GM21529 (cell line): ENCODE results near the gene RPS5.
"Not testable (repeated sequence)": the region's sequence is repeated elsewhere in the genome, so short reads cannot be mapped to it uniquely, and the experiment has no call there.

Source experiments
- ATAC-seq: cut with Tn5 transposase; IDR thresholded peaks from one replicate; pipeline ENCODE4 v1.9.1; 2021; ENCODE audit not compliant: unreplicated experiment

RPS5 gene

DNA sequence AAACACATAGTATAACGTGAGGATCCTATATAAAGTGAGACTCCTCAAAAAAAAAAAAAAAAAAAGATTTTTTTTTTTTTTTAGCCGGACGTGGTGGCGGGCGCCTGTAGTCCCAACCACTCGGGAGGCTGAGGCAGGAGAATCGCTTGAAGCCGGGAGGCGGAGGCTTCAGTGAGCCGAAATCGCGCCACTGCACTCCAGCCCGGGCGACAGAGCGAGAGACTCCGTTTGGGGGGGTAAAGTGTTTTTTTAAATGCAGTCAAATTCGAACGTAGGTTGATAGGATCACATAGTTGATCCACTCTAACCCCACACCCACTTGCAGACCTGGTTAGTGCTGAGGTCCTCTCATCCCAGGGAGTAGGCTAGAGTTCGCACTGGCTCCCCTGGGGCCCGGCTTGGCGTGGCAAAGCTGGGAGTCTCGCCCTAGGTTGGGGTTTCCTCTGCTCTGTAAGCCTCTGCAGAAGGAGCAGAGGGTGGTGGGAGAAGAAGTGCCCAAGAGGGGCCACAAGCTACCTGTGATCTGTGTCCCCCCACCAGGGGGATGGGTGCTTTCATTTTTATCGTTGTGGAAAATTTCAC is 14.9 kb downstream of the RPS5 start:
- no peak for ATAC-seq

DNA sequence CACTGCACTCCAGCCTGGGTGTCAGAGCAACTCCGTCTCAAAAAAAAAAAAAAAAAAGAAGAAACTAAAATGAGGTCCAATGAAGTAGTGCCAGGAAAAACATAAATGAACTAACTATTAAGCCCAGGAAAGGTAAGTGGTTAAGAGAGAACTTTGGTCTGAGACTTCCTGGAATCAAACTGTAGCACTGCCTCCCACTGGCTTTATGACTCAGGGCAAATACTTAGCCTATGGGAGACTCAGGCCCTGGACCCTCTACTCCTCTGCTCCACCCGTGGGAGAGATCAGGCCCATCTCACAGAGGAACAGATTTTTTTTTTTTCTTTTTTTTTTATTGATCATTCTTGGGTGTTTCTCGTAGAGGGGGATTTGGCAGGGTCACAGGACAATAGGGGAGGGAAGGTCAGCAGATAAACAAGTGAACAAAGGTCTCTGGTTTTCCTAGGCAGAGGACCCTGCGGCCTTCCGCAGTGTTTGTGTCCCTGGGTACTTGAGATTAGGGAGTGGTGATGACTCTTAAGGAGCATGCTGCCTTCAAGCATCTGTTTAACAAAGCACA is 16.9 kb downstream of the RPS5 start:
- ATAC-seq: not testable (repeated sequence)

DNA sequence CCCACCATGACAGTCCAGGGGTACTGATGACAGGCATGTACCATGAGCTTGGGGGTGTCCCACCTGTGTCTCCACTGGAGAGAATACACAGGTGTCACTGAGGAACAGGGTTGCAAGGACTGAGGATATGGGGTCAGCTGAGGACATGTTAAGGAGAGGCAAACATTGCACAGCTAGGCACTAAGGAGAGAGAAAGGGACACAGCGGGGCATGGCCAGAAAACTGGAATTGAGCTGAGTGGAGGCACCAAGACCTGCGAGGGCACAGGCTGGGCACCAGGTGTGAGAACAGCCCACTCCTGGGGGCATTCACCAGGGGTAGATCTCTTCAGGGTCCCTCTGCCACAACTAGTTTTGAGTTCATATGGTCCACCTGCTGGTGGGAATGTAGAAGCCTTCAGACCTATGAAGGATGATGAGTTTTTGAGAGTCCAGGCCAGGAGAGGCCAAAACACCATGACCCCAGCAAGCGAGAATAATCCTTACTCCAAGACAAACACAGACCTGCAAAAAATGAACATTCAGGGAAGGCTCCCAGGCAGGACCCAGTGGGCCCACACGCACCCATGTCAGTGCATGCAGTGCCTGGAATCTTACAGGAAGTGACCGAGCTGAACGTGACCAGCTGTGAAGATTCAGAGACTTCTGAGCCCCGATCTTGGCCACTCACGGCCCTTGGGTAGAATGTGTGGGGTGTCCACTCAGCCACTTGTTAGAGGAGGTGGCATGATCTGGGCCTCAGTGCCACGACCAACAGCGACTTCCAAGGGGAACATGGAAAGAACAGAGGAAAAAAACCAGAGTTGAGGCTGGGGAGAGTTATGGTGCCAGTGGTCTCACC is 20.0 kb downstream of the RPS5 start:
- ATAC-seq: no peak

DNA sequence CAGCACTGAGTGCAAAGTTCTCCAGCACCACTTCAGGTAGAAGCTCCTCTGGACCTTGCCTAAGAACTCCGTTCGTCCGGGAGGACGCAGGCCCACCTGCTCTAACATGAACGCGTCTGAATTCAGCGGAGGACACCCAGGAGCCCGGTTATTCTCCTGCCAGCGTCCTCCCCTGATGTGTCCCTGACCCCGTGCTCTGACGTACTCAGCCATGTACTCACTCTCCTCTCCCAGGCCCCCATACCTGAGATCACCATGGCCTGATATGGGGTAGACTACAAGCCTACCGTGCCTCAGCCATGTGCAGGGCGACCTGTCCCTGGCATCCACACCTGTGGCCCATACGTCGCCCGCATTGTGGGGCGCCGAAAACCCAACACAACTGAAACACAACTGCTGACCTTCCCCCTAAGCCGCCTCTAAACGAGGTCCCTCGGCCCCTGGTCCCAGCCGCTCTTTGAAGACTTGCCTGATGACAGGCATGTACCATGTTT is 20.6 kb downstream of the RPS5 start:
- no peak for ATAC-seq

DNA sequence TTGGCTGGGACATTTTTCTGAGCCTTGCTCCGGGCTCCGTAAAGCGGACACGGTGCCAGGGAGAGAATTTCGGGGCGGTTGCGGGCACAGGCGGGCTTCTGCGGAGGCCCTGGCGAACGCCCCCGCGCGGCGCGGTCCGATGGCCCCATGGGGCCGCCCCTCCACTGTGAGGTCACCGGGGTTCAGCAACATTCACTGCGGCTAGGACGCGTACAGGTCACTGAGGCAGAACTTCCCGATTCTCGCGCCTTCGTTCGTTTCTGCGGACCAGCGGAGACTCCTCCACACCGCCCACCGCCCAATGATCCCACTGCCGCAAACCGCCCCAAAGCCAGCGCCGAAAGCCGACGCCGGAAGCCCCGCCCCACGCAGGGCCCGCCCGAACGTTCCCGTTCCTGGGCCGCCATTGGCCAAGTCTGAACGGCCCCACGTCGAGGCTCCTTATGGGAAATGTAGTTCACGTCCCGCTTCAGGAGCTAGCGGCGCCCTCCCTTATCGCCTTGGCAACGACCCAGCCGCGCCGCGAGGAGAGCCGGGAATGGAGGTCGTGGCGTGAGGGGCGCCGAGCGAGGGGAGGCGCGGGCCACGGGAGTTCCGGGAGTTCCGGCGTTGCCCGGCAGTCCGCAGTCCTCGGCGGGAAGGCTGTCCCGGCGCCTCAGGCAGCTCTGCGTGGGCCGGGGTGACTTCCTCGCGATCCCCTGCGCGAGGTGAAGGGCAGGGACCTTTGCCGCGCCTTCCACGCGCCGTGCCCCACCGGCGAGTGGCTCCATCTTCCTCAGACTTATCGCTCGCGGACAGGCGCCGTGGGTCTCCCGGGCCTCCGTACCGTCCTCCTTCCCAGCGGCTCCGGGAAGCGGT is 21.3 kb downstream of the RPS5 start, which contains the start of gene ZNF584:
Gene ZNF584, plus strand, starts transcription at position 498 of the 858 bp plus-strand sequence. CDS start 499 bp downstream, outside the sequence.
- peak; percentile 91 for ATAC-seq

DNA sequence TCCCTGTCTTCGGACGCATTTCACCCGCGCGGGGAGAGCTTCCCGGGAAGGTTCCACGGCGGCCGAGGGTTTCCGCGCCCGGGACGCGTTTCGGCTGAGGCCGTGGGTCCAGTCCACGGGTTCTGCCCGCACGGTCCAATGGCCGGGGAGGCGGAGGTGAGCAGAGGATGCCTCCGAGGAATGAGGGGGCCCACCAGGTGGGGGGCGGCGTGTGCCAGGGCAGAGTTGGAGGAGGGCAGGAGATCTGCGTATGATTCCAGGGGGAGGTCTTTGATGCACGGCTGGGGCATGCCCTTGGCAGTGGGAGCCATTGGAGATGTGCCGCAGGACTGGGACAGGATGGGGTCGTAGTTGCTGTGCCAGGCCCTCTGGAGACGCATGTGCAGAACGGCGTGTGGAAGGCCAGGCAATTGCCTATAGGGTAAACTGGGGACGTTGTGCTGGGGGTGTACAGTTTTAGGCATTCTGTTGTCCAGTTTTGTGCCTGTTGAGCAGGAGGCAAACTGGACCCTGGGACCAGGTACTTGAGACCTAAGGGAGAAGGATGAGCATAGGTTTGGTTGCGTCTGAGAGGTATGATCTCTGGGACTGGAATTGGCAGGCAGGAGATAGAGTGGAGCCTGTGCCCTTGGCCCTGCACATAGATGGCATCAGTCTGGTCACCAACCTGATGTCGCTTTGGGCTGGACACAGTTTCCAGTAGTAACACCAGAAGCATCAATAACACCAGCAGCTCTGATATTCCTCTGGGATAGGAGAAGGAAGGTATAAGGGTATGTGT is 22.1 kb downstream of the RPS5 start:
- ATAC-seq: no peak

DNA sequence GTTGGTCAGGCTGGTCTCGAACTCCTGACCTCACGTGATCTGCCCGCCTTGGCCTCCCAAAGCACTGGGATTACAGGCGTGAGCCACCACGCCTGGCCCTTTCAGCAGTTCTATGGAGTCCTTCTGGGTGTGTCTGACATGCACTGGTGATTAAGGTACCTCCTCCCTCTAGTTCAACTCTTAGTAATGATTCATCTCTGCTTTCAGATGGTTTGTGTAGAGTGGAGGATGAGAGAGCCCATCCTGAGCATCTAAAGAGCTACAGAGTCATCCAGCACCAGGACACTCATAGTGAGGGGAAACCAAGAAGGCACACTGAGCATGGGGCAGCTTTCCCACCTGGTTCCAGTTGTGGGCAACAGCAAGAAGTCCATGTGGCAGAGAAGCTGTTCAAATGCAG is 29.5 kb downstream of the RPS5 start:
- no peak for ATAC-seq

DNA sequence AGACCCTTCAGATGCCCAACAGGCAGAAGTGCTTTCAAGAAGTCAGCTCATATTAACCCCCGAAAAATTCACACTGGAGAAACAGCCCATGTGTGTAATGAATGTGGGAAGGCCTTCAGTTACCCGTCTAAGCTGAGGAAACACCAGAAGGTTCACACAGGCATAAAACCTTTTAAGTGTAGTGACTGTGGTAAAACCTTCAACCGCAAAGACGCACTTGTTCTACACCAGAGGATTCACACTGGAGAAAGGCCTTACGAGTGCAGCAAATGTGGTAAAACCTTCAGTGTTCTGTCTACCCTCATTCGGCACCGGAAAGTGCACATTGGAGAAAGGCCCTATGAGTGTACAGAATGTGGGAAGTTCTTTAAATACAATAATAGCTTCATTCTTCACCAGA is 30.0 kb downstream of the RPS5 start:
- no peak for ATAC-seq

DNA sequence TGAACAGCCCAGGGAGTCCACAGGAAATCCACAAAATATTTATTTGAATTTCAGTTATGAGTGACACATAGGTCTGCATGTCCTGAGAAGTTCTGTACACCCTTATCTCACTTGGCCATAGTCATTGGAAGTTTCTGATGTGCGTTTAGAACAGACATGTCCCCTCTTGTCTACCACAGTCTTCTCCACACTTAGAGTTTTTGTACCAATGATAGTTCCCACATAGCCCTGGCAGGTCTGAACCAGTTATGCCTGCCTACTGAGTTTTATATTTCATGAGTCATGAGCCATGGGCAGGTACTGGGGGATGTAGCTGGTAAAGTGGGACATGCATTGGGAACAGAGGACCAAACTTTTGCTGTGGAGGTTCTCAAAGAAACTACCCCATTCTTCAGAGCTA is 41.5 kb downstream of the RPS5 start:
- no peak for ATAC-seq

DNA sequence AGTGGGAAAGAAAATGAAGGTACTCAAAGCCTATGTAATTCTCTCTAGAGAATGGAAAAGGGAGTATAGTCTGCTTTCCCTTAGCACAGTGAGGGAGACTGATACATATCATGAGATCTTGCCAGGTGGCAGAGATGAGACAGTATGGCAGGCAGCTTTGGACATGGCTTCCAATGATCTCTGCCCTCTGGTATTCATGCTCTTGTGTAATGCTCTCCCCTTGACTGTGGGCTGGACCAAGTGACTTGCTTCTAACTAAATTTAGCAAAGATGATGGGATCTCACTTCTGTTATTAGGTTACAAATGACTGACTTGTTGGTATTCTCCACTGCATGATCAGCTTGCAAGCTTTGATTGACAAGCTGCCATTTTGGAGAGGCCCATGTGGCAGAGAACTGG is 42.7 kb downstream of the RPS5 start:
- ATAC-seq: no peak

DNA sequence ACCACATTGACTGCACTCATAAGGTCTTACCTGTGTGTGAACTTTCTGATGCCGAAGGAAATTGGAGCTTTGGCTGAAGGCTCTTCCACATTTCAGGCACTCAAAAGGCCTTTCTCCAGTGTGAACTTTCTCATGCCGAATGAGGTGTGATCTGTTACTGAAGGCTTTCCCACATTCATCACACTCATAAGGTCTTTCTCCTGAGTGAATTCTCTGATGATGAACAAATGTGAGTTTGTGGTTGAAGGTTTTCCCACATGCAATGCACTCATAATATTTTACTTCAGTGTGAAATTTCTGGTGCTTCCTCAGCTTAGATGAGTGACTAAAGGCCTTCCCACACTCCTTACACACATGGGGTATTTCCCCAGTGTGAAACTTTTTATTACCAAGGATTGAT is 47.1 kb downstream of the RPS5 start:
- ATAC-seq: no peak

DNA sequence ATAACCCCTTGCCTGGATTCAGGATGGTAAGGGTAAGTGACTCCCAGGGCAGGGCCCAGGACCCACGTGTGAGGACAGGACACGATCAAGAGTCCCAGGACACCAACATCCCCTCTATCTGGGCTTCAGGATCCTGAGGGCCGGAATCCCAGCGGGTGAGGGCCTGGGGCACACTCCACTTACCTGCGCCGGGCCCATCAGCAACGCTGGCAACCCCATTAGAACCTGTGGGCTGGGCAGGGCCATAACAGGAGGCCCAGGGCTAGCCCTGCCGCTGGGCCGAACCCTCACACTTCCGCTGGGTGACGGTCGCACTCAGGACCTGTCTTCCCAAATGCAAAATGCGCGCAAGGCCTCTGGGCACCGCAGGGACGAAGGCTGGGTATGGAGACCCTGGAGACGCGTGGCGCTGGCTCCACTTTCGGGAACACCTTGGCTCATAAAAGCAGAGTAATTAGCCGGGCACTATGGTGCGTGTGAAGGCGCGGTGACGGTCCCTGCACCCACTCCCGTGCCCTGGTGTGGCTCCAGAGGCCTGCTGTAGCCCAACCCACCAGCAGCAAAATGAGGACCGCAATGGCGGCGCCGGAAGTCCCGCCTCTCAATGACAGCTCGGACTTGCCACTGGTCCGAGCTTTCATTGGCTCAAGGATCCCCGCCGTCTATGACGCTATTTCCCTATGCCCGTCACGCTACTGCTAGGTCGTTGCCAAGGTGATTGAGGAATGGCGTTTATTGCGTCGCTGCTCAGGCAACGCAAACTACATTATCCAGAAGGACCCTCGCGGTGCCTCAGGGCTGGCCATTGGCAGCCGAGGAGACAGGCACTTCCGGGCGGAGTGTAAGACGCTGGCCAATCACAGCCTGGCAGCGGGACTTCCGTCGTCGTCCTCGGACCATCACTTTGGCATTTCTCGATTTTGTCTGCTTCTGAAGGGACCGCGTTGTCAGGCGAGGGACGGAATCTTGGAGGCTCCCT is 52.8 kb downstream of the RPS5 start, which contains the start of gene ZNF132:
Gene ZNF132, minus strand, starts transcription at position 578 of the 979 bp plus-strand sequence. Its CDS starts 332 bp downstream, at position 246.
- ATAC-seq: peak; percentile 96

DNA sequence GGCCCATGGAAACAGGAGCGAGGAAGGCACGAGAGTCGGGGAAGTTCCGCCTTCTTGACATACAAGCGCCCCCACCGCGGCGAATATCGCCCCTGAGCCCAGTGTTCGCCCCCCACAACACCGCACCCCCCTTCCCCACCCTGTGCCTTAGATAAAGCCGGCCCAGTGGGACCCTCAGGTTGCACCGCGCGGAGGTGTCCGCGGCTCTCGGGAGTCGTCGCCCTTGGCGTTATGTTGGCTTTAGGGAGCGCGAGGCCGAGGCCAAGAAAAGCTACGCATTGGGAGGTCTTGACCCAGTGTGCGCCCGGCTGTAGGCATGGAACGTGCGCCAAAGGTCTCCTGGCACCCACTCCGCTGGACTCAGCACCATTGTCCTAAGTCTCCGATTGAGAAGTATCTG is 53.5 kb downstream of the RPS5 start:
- no peak for ATAC-seq

DNA sequence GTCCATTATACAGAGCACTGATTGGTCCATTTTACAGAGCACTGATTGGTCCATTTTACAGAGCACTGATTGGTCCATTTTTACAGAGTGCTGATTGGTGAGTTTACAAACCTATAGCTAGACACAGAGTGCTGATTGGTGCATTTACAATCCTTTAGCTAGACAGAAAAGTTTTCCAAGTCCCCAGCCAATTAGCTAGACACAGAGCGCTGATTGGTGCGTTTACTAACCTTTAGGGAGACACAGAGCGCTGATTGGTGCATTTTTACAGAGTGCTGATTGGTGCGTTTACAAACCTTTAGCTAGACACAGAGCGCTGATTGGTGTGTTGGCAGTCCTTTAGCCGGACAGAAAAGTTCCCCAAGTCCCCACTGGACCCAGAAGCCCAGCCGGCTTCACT is 55.9 kb downstream of the RPS5 start:
- ATAC-seq: not testable (repeated sequence)
